ENCODE measurements around the gene HSPG2.

HSPG2 gene

GRCh38 chr1:21774835-21775549 lies 162.1 kb downstream of the HSPG2 start:
- H3K4me3 ChIP-seq (ENCODE audit: low read depth, low read length): no peak overlapping the region
- no peak overlapping the region for H3K27ac ChIP-seq
- H3K9me3 ChIP-seq (ENCODE audit: severe bottlenecking): no peaks in the 10 kb centered on the region
- no peak for DNase-seq
- H3K27me3 ChIP-seq (ENCODE audit: insufficient read depth, low read depth, severe bottlenecking): no peaks in the 10 kb centered on the region
- no peak for TF ChIP-seq CTCF (IDR thresholded peaks at IDR 0.05; ENCODE audit: low read depth, low read length)
- H3K36me3 ChIP-seq: no peaks in the 10 kb centered on the region

DNA sequence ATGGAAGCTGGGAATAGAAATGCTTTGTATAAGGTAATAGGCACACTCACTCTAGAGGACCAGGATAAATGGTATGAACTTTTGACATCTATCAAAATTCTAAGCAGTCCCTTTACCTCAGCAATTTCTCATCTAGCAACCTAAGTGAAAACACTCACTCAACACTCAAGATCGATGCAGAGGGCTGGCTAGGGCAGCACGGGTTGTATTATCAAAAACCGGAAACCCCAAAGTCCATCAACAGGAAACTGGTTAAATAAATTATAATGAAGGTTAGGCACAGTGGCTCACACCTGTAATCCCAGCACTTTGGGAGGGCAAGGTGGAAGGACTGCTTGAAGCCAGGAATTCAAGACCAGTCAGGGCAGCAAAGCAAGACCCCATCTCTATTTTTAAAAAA lies 163.5 kb downstream of the HSPG2 start:
- Histone ChIP-seq H3K9me3 (ENCODE audit: severe bottlenecking) (no peaks in the 10 kb centered on the region), H3K27me3 (ENCODE audit: insufficient read depth, low read depth, severe bottlenecking) (no peaks in the 10 kb centered on the region), H3K36me3 (no peaks in the 10 kb centered on the region), H3K4me3 (ENCODE audit: low read depth, low read length) (no peak overlapping the region), H3K27ac (no peak overlapping the region)
- no peak for TF ChIP-seq CTCF (IDR thresholded peaks at IDR 0.05; ENCODE audit: low read depth, low read length)
- DNase-seq: no peak
